ENCODE results near the gene CCL11.

- no peak for TF ChIP-seq CTCF (IDR thresholded peaks at IDR 0.05)
- no peak for TF ChIP-seq POLR2A (IDR thresholded peaks at IDR 0.05)
These were observed 36.1 kb upstream of the CCL11 start for GRCh38 chr17:34249478-34249877.

All from esophagus squamous epithelium (tissue), 4 donors.